Measurements from ENCODE around the gene ZNF618.

Gene ZNF618

DNA sequence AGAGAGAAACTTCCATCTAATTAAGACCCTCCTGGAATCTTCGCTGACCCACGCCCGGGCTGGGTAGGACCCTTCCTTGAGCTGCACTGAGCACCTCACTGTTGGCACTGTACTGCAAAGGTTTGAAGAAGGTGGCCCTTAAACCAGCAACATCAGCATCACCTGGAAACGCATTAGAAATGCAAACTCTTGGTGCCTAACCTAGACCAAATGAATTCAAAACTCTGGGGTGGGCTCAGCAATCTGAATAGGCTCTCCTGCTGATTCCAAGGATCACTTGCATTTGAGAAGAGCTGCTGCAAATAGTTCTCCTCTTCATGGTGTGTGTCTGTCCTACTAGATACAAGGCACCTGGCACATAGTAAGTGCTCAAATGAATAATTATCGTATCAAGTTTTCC, 2.7 kb upstream of the ZNF618 start:
- DNase-seq (ENCODE audit: extremely low read depth, low read depth), result no peak
- TF ChIP-seq, protein P1, sequence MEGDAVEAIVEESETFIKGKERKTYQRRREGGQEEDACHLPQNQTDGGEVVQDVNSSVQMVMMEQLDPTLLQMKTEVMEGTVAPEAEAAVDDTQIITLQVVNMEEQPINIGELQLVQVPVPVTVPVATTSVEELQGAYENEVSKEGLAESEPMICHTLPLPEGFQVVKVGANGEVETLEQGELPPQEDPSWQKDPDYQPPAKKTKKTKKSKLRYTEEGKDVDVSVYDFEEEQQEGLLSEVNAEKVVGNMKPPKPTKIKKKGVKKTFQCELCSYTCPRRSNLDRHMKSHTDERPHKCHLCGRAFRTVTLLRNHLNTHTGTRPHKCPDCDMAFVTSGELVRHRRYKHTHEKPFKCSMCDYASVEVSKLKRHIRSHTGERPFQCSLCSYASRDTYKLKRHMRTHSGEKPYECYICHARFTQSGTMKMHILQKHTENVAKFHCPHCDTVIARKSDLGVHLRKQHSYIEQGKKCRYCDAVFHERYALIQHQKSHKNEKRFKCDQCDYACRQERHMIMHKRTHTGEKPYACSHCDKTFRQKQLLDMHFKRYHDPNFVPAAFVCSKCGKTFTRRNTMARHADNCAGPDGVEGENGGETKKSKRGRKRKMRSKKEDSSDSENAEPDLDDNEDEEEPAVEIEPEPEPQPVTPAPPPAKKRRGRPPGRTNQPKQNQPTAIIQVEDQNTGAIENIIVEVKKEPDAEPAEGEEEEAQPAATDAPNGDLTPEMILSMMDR (IDR thresholded peaks at IDR 0.05; ENCODE audit: low read depth, low read length), result no peak

DNA sequence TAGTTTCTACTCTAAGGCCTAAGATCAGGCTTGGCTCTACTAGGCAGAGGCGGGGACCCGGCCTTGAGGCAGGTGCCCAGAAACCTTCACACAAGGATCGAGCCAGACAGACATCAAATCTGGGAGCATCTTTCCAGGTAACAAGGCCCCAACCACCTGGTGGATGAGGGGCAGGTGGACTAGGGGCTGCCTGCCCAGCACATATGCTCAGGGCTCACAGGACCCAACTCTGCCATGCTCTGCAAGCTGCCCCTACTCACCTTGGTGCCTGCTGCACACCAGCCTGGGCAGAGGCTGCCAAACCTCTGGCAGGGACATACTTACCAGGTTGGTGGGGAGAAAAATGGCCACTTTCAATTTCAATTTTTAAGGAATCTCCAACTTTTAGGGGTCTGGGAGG, 2.2 kb upstream of the ZNF618 start:
- TF ChIP-seq, protein P1 (IDR thresholded peaks at IDR 0.05; ENCODE audit: low read depth, low read length), result no peak

DNA sequence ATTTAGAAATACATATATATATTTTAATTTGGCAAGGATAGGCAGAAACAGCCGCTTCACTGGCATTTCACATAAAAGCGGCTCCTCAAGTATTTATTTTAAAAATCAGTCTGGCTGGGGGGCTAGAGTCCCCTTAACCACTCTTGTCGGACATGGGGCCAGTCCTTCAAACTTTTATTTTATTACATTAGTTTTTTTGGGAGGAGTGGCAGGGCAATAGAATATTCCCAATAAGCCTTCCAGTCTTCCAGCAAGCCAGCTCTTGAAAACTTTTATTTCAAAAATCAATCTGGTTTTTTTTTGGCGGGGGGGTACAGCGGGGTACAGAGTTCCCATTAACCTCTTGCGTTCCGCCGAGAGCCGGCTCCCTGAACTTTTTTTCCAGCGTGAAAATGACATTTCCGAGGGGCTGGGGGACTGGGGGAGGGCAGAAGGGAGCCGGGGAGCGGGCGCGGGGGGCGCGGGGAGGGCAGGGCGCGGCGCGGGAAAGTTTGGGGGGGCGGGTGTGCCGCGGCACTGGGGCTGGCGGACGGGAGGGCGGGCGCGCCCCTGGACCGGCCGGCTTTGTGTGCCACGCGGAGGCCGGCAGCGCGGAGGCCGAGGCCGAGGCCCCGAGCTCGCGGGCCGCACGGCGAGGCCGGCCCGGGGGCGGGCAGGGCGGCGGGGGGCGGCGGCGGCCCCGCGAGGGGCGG, 504 bp upstream of the ZNF618 start:
- DNase-seq (ENCODE audit: extremely low read depth, low read depth), result no peak
- TF ChIP-seq, protein P1 (IDR thresholded peaks at IDR 0.05; ENCODE audit: low read depth, low read length), result no peak

More for the DNA sequence above, 2.2 kb upstream of the ZNF618 start:
- no peak for DNase-seq (ENCODE audit: extremely low read depth, low read depth)

DNA sequence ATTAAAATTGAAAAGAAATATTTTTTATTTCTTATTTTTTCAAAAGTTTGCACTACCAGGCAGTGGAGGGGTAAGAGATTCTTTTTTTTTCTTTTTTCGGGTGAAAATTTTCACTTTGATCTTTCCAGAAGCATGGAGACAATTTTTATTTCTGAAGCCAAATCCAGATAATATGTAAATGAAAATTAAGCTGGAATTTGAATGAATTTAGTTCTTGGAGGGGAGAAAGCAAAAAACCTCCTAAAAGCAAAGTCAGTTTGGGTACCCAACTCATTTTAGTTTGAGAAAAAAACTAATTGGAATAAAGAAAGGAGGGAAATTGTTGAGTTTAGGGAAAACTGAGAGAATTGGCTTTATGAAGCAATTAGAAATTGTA, 872 bp downstream of the ZNF618 start:
- no peak for DNase-seq (ENCODE audit: extremely low read depth, low read depth)
- TF ChIP-seq, protein P1 (IDR thresholded peaks at IDR 0.05; ENCODE audit: low read depth, low read length), result no peak

DNA sequence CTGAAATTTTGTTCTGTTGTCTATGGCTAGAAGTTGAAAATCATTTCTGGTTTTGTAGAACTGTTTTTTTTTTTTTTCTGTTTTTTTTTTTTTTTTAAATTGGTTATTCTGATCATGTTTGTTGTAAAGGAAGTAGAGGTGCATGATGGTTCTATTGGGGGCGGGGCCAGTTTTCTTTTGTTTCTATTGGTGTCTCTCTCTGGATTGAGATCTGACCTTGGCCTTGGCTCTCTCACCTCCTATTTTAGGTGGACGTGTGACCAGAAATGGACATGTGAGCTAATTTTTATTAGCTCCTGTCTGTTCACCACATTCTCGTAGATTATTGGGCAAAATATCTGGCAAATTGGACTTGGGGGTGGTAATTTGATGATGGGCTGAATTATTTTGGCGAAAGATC, 3.2 kb downstream of the ZNF618 start:
- DNase-seq (ENCODE audit: extremely low read depth, low read depth), result no peak
- TF ChIP-seq, protein P1 (IDR thresholded peaks at IDR 0.05; ENCODE audit: low read depth, low read length), result no peak

DNA sequence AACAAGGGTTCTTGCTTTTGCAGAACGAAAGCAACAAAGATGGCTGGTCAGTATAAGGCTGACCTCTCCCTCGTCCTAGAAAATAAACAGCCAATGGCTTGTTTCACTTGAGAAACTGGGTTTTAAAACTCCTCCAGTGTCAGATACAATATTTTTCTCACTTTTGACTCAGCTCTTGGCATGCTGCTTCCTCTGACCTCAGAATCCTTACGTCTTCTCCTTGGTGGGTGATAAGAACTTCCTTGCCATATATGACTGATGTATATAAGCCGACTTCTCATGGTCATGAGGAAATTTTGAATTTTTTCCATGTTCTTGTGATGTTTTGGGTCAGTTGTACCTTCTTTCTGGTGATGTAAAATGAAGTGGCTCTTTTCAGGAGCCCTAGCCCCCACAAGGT, 3.8 kb downstream of the ZNF618 start:
- TF ChIP-seq, protein P1 (IDR thresholded peaks at IDR 0.05; ENCODE audit: low read depth, low read length), result no peak
- DNase-seq (ENCODE audit: extremely low read depth, low read depth), result no peak

DNA sequence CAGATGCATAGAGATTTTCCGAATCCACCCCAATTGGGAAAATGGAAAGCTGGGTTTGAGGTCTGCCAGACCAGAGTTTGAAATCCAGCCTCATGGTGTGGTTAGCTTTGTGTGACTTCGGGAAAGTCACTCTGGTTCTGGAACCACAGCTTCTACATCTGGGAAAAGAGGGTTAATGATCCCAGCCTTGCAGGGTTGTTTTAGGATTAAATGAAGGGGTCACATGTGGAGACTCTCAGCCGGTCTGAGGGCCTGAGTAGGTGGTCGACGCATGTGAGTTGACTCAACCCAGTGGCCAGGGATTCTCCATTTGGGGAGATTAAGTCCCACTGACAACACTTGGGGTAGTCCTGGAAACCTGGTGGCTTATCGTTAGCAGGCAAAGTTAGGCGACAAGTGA, 6.1 kb downstream of the ZNF618 start:
- no peak for DNase-seq (ENCODE audit: extremely low read depth, low read depth)
- TF ChIP-seq, protein P1 (IDR thresholded peaks at IDR 0.05; ENCODE audit: low read depth, low read length), result no peak

Measured in AG09319 (cell line).